Right lung (tissue), 10 donors: ENCODE data around the gene ATP1B4. TPM values are rescaled to one million over a fixed set of nuclear protein-coding genes. Genes with fewer than 3 reads are reported as not detected.
"Not testable (repeated sequence)": the region's sequence is repeated elsewhere in the genome, so short reads cannot be mapped to it uniquely, and the experiment has no call there.

ENCODE experiments used
- DNase-seq, 2 donors: peaks; one replicate each; pipeline ENCODE4 v3.0.0-alpha.2; 2013
- long read RNA-seq, 8 donors: transcript quantifications; one replicate each; lab custom pipeline, GENCODE V29; 2026
- polyA plus RNA-seq, 5 donors: library from polyadenylated mRNA; unstranded; fragments of 120-200 nt; gene quantifications; one replicate each; pipeline versions ENCODE4 v1.2.1 to v1.2.3, GENCODE V29; 2013; ENCODE audit warnings: inconsistent platforms in 1 of 5, low replicate concordance in 1 of 5; ENCODE audit not compliant: insufficient read length in 5 of 5, insufficient read depth in 1 of 5

Gene ATP1B4
- 1 to 10 TPM in 1 of 5 donors, under 1 TPM in 3, not detected in 1; 0.04 to 7.7 (median 0.21) TPM for polyA plus RNA-seq
- long read RNA-seq, donor 1 = 0 reads
- long read RNA-seq, donor 2 = 0 reads
- long read RNA-seq, donor 3 = 0 reads
- long read RNA-seq, donor 4 = 0 reads
- long read RNA-seq, donor 5, partial matches to known transcripts = 19 of 19 reads
- long read RNA-seq, donor 5, other reads (novel, unspliced or antisense) = 0 of 19 reads
- long read RNA-seq, donor 6, partial matches to known transcripts = 53 of 85 reads
- long read RNA-seq, donor 6, other reads (novel, unspliced or antisense) = 32 of 85 reads
- long read RNA-seq, donor 7 = 0 reads
- long read RNA-seq, donor 8 = 0 reads

DNA sequence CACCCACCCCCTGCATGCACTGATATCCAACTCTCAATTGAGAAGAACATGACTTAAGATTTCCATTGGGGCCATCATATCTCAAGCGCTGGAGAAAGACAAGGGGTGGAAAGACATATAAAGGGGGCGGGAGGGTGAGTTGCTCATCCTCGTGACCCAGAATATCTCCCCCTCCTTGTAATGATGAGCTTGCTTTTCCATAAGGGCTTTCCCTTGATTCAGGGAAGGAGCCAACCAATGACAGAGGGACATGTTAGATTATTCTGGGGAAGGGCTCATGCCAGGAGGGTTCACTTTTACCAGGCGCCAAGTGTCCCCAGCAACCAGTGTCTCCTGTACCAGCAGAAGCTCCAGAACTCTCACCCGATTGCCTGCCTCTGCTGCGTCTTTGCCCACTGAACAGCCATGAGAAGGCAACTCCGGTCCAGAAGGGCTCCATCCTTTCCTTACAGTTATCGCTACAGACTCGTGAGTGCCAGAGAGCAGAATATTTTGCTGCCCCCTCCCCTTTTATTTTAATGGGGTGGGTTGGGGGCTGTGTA, at the start of gene ATP1B4:
TSS of gene ATP1B4 (plus strand) at position 326 of the 542 bp plus-strand sequence. CDS start at position 406, 80 bp downstream.
- no peak for DNase-seq

DNA sequence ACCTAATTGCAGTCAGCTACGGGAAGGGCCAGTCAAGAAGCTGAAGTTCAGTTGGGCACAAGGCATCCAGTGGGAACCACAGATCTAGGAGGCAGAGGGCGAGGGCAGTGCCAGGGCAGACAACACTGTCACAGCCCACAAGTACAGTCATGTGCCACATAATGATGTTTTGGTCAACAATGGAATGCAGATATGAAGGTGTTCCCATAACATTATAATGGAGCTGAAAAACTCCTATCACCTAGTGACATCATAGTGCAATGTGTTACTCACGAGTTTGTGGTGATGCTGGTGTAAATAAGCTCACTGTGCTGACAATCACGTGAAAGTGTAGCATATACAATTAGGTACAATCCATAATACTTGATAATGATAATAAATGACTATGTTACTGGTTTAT, 46.1 kb upstream of the ATP1B4 start:
- DNase-seq = no peak

DNA sequence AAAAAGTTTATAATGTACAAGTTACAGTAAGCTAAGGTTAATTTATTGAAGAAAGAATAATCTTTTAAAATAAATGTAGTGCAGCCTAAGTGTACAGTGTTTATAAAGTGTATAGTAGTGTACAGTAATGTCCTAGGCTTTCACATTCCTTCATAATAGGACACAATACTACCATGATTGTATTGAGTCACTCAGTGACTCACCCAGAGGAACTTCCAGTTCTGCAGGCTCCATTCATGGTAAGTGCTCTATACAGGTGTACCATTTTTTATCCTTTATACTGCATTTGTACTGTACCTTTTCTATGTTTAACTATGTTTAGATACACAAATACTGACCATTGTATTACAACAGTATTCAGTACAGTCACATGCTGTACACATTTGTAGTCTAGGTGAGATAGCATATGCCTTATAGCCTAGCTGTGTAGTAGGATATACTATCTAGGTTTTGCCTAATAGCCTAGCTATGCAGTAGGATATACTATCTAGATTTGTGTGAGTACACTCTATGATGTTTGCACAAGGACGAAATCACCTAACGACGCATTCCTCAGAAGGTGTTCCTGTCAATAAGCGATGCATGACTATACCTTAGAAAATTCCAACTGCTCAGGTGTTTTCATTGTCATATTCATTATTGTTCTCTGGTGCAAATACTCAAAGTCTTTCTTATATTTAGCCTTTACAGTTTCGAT, 45.2 kb upstream of the ATP1B4 start:
- no peak for DNase-seq

DNA sequence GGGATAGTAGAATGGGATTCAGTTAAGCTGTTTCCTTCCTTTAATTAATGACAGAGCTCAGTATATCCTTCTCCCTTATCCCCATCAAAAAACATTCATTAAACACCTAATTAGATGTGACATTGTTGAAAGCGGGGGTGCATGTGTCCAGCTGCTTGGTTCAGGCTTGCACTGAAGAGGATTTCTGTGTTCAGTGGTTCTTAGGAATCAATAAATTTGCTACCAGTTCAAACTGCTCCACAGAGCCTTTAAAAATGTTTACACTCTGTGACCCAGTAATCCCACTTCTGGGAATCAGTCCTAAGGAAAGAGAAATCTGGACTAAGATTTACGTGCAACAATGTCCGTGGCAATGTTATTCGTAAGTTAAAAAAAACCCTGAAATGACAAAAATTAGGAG, 43.5 kb upstream of the ATP1B4 start:
- DNase-seq = no peak

DNA sequence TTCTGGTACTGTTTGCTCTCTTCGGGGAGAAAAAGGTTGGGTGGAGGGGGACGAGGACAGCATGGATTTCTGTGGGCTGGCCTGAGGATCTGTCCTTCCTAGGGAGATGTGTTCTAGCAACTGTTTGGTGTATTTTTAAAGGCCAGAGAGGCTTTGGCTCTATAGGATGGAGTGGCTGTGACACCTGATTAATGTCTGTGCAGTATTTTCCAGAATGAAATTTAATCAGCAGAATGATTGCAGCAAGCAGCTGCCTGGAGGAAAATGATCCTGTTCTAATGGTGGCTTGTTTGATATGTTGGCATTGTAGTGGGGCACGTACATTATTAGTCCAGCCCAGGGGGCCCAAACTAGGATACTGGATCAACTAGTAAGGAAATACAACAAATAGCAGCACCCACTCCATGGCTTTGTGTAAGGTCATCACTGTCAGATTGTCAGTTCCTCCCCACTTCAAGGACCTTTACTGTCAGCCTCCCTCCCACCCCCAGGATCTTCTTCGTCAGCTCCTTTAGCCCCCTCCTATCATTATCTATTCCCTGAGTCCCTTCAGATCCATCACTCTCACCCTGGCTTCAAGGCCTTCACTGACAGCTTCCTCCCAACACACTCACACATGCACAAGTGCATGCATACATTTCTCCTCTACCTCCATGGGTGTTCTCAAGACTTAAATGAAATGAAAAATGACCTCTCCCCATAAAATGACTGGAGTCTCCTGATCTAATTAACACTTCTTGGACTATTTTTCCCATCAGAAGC, 40.2 kb upstream of the ATP1B4 start:
- DNase-seq = no peak

DNA sequence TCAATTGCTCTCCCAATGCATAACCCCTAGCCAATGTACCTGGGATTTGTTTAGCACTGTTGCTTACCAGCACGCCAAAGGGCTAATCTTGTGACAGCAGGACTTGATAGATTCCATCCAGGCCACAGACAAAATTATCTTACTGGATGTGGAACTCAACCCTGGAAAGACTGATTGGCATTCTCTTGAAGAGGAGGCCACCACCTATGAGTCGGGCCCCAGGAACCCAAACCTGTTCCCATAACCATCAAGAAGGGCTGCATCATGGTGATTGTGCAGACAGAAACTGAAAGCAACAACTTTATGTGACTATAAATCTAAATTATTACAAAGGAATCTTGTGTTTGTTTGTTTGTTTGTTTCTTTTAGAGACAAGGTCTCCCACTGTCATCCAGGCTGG, 30.8 kb upstream of the ATP1B4 start:
- DNase-seq = no peak

DNA sequence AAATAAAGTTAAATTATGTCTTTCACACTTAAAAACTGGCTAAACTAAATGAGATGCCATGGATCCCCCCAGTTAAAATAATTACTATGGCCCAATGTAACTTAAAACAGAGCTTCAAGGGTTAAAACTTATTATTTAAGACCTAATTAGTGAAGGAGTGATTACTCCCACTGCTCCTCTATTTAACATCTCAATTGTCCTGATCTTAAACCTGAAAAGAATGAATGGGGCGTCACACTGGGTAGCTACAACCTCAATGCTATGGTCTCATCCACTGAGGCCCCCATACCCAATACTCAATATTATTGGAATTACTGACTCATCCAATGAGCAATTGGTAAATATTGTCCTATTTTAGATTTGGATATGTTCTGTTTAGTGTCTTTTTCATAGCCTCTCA, 29.5 kb upstream of the ATP1B4 start:
- DNase-seq = no peak

DNA sequence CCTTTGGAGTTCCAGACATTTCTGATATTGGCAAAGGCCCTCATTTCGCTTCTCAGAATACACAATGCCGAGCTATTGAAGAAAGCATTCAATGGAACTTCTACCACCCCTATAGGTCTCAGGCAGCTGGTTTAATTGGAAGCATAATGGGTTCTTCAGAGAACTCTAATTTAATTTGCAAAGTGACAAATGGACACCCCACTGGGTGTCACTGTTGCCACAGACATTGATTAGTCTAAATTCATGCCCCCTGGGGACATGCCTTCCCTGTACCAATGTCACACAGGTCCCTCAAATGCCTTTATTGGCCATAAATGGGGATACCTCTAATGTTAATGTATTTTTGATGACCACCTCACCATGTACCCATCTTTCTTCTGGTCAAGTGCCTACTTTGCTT, 27.7 kb upstream of the ATP1B4 start:
- no peak for DNase-seq

DNA sequence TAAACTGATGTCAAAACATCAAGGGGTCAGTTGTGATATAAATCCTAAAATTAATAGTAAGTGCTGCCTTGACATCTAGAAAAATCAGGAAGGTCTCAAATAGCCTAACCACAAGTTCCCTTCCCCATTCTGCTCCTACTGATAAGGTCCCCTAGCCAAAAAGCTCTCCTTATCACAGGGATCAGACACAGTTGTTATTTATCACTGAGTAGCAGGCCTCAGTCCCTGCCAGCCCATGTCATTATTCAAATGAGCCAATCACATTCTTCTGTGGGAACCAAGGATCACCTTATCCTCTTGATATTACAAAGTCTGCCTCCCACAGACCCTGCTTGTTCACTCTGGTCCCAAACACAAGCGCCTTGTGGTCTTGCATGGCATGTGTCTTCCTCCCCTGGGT, 27.3 kb upstream of the ATP1B4 start:
- no peak for DNase-seq

DNA sequence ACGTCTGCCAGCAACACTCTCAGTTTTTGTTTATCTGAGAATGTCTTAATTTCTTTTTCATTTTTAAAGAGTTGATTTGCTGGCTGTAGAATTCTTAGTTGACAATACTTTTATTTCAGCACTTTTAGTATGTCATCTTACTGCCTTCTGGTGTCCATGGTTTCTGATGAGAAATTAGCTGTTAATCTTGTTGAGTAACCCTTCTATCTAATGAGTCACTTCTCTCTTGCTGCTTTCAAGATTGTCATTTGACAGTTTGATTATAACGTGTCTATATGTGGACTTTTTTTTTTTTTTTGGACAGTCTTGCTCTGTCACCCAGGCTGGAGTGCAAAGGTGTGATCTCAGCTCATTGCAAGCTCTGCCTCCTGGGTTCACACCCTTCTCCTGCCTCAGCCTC, 26.6 kb upstream of the ATP1B4 start:
- no peak for DNase-seq

DNA sequence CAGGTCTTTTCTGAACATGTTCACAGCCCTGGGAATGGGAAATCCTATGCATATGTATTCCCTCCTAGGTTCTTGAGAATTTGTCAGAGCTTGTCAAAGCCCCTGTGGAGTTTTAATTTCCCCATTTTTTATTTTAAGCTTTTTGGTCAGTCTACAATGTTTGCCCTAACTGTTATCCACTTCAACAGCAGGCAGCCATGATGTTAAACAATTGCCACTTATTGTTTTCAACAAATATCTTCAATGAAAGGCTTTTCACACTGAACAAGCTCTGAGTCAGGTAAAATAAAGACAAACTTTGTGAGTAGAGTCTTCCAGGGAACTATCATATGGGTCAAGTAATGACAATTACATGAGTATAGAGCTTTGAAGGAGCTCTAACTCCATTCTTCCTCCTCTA, 25.0 kb upstream of the ATP1B4 start:
- DNase-seq = no peak

DNA sequence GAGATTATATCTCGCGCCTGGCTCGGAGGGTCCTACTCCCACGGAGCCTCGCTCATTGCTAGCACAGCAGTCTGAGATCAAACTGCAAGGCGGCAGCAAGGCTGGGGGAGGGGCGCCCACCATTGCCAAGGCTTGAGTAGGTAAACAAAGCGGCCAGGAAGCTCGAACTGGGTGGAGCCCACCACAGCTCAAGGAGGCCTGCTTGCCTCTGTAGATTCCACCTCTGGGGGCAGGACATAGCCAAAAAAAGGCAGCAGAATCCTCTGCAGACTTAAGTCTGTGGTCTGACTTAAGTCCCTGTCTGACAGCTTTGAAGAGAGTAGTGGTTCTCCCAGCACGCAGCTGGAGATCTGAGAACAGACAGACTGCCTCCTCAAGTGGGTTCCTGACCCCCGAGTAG, 17.3 kb upstream of the ATP1B4 start:
- DNase-seq = not testable (repeated sequence)

DNA sequence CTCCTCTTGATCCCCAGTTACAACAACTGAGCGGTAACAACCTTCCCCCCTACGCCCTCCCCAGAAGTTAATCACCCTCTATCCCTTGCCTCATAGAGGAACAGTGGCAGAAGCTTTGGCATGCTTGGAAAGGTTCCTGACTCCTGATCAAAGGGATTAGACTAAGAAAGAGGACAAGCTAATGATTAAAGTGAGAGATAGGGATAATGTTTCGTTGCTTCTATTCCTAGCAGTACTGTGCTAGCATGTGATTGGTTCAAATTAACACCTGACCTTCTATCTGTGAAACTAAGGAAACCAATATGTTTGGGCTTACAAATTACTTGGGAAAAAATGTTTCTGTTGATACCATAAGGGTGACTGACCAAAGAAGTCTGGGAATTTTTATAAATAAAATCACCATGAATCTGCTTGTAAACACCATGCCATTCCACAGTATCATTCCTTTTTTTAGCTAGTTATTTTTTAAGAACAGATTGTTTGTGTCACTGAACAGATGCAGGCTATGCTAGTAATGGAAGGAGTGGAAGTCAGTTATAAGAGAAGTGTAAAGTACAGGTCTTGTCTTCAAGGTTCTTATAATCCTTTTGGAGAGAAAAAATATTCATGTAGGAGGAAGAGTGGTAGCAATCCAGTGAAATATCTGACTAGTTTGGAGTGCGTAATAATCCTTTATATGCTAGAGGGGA, 11.3 kb upstream of the ATP1B4 start:
- no peak for DNase-seq

DNA sequence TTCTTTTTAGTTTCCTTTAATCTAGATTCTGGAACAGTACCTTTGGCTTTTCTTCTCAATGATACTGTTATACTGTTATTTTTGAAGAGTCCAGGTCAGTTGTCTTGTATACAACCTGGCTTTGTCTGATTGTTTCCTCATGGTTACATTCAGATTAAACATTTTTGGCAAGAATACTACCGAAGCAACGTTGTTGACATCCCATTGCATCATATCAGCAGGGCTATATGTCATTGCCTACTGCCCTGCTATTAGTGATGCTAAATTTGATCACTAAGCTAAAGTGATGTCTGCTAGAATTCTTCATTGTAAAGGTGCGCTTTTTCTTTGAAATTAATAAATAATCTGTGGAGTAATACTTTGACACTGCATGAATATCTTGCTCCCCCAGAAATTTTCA, 5.8 kb upstream of the ATP1B4 start:
- DNase-seq = no peak

DNA sequence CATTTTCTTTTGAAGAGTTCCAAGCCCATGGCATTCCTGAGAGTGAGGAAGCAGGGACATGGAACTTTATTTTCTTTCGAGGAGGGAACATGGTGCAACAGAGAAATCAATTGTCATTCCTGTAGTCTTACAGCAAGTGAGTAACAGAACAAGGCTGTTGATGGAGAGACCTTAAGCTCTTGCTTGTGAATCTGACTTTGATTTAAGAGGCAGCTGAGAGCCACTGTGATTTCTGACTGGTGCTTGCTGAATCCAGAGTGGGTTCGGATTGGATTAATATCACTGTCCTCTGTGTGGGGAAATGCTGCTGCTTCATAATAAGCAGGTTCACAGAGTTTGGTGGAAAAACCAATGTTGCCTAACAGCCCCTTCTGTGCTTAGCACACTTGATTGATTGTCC, 4.7 kb upstream of the ATP1B4 start:
- no peak for DNase-seq

DNA sequence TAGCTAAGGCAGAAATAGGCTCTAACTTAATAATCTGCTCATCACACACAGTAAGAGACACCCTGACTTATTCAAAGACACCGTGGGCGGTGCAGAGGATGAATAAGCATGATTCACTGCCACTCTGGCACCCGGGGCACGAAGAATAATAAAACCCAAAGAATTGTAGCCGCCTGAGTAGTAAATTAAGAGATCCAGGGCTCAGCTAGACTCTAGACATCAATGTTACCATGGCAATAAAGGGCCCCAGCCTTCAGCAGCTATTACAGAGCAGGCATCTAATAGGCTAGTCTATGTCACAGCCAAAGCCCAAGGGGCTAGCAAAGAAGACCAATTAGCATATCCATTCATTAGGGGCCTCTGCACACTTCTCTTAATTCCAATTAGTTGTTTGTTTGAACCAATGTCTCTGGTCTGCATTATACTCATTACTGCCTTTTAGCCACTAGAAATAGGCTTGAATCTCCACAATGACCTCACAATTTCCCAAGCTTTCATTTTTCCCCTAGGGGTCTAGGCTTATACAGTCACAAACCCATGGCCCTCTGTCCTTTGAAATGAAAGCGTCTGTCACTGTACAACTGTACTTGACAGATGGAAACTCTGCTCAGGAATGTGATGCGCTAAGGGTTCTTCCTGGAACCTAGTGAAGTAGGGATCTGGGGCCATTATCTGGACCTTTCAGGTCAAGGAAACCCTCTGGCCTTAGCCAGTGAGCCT, 3.0 kb upstream of the ATP1B4 start:
- no peak for DNase-seq

DNA sequence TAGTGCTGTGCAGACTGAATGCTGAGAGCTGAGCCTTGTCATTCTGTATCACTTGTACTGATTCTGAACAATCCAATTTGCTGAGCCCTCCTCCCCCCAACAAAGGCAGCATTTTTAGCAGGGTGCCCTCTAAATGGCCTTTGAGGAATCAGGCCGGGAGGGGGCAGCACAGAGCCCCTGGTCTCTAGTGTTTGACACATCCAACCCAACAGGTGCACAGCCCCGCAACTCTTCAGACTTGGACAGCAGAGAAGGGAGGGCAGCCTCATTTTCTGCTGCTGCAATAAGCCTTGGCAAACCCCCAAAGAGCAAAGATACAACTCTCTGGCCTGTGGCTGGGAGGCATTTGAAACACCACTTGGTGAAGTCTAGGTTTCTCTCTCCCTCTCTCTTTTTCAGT, 3.4 kb downstream of the ATP1B4 start:
- DNase-seq = no peak

DNA sequence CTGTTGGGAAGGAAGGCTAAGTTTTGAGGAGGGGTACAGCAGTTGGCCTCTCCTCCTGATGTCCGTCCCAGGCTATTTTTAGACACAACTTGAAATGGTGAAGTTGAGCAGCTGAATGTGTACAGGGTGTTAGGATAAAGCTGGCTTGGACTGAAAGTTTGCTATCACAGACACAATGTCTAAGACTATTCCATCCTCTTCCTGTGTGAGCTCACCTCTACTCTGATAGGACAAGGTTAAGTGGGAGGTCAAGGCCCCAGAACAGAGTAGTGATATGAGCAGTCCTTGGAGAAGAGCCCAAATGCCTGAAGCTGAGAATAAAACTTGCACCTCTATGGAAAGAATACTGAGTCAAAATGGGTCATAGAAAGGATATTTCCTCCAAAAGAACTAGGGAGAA, 4.1 kb downstream of the ATP1B4 start:
- no peak for DNase-seq

DNA sequence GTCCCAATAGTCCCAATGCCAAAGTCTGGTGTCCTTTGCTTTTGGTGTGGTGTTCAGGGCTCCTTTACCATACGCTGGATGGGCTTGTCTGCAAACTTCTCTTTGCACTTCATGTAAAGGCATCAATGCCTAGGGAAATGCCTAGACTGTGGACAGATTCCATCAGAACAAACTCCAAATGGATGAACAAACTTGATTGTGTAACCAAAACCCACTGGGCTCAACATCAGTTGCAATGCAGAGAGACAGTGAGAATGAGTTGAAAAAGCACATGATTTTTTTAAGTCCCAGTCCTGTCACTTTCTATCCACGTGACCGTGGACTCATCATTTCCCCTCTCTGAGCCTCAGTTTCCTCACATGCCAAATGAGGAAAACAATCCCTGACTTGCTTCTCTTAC, 4.9 kb downstream of the ATP1B4 start:
- DNase-seq = no peak

DNA sequence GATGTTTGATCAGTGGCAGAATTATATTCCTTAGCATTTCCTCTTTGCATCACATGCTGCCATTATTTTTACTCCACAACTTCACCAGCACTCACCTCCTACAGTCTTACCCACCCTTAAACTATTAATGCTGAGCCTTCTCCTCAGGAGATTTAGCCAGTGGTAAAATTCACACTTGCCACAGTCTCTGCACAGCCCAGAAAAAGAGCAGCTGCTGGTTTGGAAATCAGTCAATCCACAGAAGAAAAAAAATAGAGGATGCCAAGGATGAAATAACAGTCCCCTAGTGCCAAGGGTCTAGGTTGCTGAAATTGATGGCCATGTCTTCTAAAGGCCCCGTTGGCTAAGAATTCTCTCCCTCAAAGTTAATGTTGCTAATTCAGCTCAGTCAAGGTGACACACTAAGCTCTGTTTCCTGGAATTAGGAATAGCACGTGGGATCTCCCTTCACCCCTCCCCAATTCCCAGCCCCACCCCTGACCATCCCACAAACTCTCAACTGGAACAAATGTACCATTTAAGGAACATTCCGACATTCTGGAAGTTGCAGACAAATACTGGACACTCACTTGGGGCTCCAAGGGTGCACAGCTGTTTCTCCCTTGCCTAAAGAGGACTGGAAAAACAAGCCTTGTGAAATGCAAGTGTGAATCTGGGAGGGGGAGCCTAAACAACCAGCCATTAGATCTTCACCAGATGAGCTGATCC, 5.7 kb downstream of the ATP1B4 start:
- no peak for DNase-seq
